ENCODE measurements around the gene DYSF. TPM values are rescaled to one million over a fixed set of nuclear protein-coding genes. Genes with fewer than 3 reads are reported as not detected.
A peak's percentile ranks its signal among the peaks of the same experiment; 100 is the strongest.

The DYSF gene
- total RNA-seq, 4 donors from 2014 or later, result 10.3 to 14.9 (median 14.4) TPM

DNA sequence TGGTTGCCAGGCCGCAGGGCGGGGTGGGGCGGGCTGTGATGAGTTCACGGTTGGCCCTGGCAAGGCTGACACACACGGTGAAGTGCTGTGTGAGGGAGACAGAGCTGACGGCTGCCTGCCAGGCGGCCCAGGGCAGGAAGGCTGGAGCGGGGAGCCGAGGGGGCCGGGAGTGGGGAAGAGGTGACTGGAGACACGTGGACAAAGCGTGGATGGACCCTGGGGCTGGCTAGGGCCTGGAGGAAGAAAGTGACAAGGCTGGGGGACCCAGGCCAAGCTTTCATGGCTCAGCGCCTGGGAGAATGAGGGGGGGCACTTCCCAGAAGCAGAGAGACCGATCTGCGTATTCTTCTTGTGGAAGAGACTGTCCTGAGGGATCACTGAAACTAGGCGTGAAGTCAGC lies 123.2 kb downstream of the DYSF start:
- Histone ChIP-seq H3K9me3 (no peaks in the 10 kb centered on the region), H3K27me3 (no peaks in the 10 kb centered on the region), H3K36me3 (no peaks in the 10 kb centered on the region), H3K4me3 (replicated peaks in 1 of 3) (no peak overlapping the region), H3K4me1 (no peaks in the 10 kb centered on the region), H3K27ac (no peak overlapping the region)
- intact Hi-C loops (cut with DNase I), result no loop called here
- WGBS, 2 donors, result 71 to 75% methylated on average over 16 of the region's 16 CpGs
- no peak for DNase-seq
- TF ChIP-seq POLR2A (IDR thresholded peaks at IDR 0.05), result no peak
- TF ChIP-seq, protein P1, sequence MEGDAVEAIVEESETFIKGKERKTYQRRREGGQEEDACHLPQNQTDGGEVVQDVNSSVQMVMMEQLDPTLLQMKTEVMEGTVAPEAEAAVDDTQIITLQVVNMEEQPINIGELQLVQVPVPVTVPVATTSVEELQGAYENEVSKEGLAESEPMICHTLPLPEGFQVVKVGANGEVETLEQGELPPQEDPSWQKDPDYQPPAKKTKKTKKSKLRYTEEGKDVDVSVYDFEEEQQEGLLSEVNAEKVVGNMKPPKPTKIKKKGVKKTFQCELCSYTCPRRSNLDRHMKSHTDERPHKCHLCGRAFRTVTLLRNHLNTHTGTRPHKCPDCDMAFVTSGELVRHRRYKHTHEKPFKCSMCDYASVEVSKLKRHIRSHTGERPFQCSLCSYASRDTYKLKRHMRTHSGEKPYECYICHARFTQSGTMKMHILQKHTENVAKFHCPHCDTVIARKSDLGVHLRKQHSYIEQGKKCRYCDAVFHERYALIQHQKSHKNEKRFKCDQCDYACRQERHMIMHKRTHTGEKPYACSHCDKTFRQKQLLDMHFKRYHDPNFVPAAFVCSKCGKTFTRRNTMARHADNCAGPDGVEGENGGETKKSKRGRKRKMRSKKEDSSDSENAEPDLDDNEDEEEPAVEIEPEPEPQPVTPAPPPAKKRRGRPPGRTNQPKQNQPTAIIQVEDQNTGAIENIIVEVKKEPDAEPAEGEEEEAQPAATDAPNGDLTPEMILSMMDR (IDR thresholded peaks at IDR 0.05), result no peak

DNA sequence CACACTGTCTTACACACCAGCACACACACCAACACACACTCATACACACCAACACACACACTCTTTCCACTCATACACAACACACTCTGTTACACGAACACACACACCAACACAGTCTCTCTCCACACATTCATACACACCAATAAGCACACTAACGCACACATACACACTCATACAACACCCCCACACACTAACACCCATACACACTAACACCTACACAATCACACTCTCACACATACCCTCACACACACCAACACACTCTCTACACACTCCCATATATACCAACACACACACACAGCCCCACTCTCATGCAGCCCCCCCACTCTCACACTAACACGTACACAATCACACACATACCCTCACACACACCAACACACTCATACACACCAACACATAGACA lies 123.8 kb downstream of the DYSF start:
- H3K36me3 ChIP-seq, result no peaks in the 10 kb centered on the region
- TF ChIP-seq, protein P1 (IDR thresholded peaks at IDR 0.05), result no peak
- TF ChIP-seq POLR2A (IDR thresholded peaks at IDR 0.05), result no peak
- H3K27me3 ChIP-seq, result no peaks in the 10 kb centered on the region
- intact Hi-C loops (cut with DNase I), result no loop called here
- no peak overlapping the region for H3K27ac ChIP-seq
- 92 to 97% methylated on average over 3 of the region's 3 CpGs for WGBS, 2 donors
- no peaks in the 10 kb centered on the region for H3K4me1 ChIP-seq
- no peaks in the 10 kb centered on the region for H3K9me3 ChIP-seq
- H3K4me3 ChIP-seq (replicated peaks in 1 of 3), result no peak overlapping the region
- DNase-seq, result no peak

DNA sequence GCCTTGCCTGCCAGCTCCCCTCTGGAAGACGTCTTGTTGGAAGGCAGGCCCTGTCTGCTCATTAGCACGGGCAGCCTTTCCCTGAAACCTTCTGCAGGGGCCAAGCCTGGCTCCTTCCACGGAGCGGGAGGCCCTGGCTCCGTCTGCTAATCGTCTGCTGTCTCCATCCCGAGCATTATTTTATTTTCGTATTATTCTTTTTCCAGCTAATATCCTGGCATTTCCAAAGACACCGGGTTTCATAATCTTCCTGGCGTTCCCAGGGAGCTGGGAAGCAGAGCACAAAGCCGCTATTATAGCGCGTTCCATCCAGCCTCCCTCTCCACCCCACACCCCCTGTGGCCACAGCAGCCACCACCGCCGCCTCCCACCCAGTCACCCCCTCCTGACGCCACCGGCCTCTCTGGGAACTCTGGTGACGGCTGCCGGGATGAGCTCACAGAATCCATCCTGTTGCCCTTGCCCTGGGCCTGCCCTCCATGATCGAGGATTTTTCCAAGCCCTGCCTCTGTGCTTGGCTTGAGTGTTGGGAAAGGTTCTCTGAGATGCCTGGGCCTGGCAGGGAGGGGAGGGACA lies 125.5 kb downstream of the DYSF start:
- no peak for TF ChIP-seq POLR2A (IDR thresholded peaks at IDR 0.05)
- TF ChIP-seq, protein P1 (IDR thresholded peaks at IDR 0.05), result no peak
- H3K4me3 ChIP-seq (replicated peaks in 1 of 3), result no peak overlapping the region
- peak overlapping the region in 1 of 3 donors; percentile 30 for H3K27ac ChIP-seq
- intact Hi-C loops (cut with DNase I), result no loop called here
- no peaks in the 10 kb centered on the region for H3K27me3 ChIP-seq
- H3K9me3 ChIP-seq, result no peaks in the 10 kb centered on the region
- WGBS, 2 donors, result 78 to 87% methylated on average over 20 of the region's 20 CpGs
- H3K4me1 ChIP-seq, result no peaks in the 10 kb centered on the region
- no peaks in the 10 kb centered on the region for H3K36me3 ChIP-seq
- peak; percentile 16 to 26 for DNase-seq

DNA sequence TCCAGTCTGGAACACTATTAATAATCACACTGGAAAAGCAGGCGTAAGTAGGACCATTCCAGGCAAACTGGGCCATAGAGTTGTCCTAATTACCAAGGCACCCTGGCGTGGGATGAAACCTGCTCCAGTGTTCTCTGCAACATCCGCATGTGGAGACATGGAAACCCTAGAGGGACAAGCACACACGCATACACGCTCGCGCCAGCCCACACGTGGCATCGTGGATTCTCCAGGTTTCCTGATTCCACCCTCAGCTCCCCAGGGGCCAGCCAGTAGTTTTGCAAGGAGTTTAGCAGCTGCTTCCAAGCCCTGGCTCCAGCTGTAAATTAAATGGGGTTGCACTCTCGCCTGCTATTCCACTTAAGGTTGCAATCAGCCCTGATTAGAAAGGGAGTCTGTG lies 127.7 kb downstream of the DYSF start:
- Histone ChIP-seq H3K9me3 (no peaks in the 10 kb centered on the region), H3K4me1 (no peaks in the 10 kb centered on the region), H3K36me3 (no peaks in the 10 kb centered on the region), H3K27ac (no peak overlapping the region), H3K4me3 (replicated peaks in 1 of 3) (no peak overlapping the region), H3K27me3 (no peaks in the 10 kb centered on the region)
- intact Hi-C loops (cut with DNase I), result no loop called here
- WGBS, 2 donors, result 86 to 89% methylated on average over 10 of the region's 10 CpGs
- DNase-seq, result no peak
- no peak for TF ChIP-seq POLR2A (IDR thresholded peaks at IDR 0.05)
- TF ChIP-seq, protein P1 (IDR thresholded peaks at IDR 0.05), result no peak

DNA sequence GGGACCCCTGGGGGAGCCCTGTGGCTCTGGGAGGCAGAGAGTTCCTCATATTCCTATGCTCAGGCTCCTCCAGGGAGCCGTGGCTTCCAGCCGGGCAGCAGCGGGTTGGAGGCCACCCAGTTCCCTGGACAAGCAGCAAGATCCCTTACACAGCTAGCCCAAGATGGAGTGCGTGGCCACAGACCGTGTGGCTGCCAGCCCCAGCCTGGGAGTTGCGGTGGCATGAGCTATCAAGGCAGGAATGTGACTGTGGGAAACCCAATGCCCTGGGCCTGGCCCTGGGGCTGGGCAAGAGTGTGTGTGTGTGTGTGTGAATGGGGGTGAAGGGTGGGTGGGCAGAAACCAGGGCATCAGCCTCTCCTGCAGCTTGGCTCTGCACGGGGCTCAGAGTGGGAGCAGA lies 130.5 kb downstream of the DYSF start:
- Histone ChIP-seq H3K27me3 (no peaks in the 10 kb centered on the region), H3K27ac (no peak overlapping the region), H3K4me1 (no peaks in the 10 kb centered on the region), H3K36me3 (no peaks in the 10 kb centered on the region), H3K4me3 (replicated peaks in 1 of 3) (no peak overlapping the region), H3K9me3 (no peaks in the 10 kb centered on the region)
- intact Hi-C loops (cut with DNase I), result no loop called here
- DNase-seq, result no peak
- TF ChIP-seq, protein P1 (IDR thresholded peaks at IDR 0.05), result no peak
- no peak for TF ChIP-seq POLR2A (IDR thresholded peaks at IDR 0.05)
- 90 to 93% methylated on average over 5 of the region's 7 CpGs for WGBS, 2 donors
